GM19035 (cell line): ENCODE data around the gene HEATR3.
A peak's percentile ranks its signal among the peaks of the same experiment; 100 is the strongest.

Source experiments
- ATAC-seq: cut with Tn5 transposase; IDR thresholded peaks from one replicate; pipeline ENCODE4 v1.9.1; 2021; ENCODE audit not compliant: unreplicated experiment

HEATR3 gene

GRCh38 chr16:50152351-50152806 lies 86.6 kb downstream of the HEATR3 start:
- ATAC-seq, result peak; percentile 53

GRCh38 chr16:50152807-50153595 lies 87.2 kb downstream of the HEATR3 start, which contains the start of gene TENT4B:
TSS of gene TENT4B (plus strand) at chr16:50153306. CDS start at chr16:50153622, 316 bp downstream.
- peak; percentile 75 for ATAC-seq

- peak; percentile 19 for ATAC-seq
Measured at GRCh38 chr16:50153596-50154419, 88.0 kb downstream of the HEATR3 start.

GRCh38 chr16:50154420-50154950 lies 88.7 kb downstream of the HEATR3 start:
- no peak for ATAC-seq

GRCh38 chr16:50155925-50156324 lies 90.2 kb downstream of the HEATR3 start:
- no peak for ATAC-seq
